ENCODE results near the gene SUCLG2. TPM values are rescaled to one million over a fixed set of nuclear protein-coding genes. Genes with fewer than 3 reads are reported as not detected.
"Not testable (repeated sequence)": the region's sequence is repeated elsewhere in the genome, so short reads cannot be mapped to it uniquely, and the experiment has no call there.

SUCLG2 gene
- total and polyA plus RNA-seq, 10 of the 15 experiments (the other 5 are each of a cell fraction or from before 2014, with no cell fraction given): 17.8 to 50.9 (median 37.2) TPM

- Histone ChIP-seq H3K4me1 (ENCODE audit: control insufficient read depth, insufficient read depth, low read length) (no peaks in the 10 kb centered on the region), H4K20me1 (ENCODE audit: control insufficient read depth, insufficient read depth) (no peaks in the 10 kb centered on the region), H3K9me3 (replicated peaks; ENCODE audit: control insufficient read depth, insufficient read depth, low read length) (no peaks in the 10 kb centered on the region), H3K79me2 (ENCODE audit: control insufficient read depth, insufficient read depth, low read length) (no peaks in the 10 kb centered on the region), H3K27me3 (replicated peaks in 1 of 2; ENCODE audit: control insufficient read depth in 2 of 2, insufficient read depth in 2 of 2, low read length in 1 of 2) (no peaks in the 10 kb centered on the region), H3K4me3 (no peak overlapping the region), H3K36me3 (ENCODE audit: control insufficient read depth in 2 of 2, insufficient read depth in 2 of 2, low read length in 1 of 2) (no peaks in the 10 kb centered on the region), H3K9ac (ENCODE audit: control insufficient read depth, insufficient read depth, low read length) (no peak overlapping the region), H3K4me2 (ENCODE audit: control insufficient read depth, insufficient read depth) (no peak overlapping the region), H2AFZ (ENCODE audit: control insufficient read depth, low read depth, low read length) (no peak overlapping the region), H3K27ac (ENCODE audit: control insufficient read depth, insufficient read depth) (no peak overlapping the region)
- no peak for TF ChIP-seq RELA (IDR thresholded peaks at IDR 0.05; ENCODE audit: borderline replicate concordance, partially characterized antibody)
- TF ChIP-seq, protein P1, sequence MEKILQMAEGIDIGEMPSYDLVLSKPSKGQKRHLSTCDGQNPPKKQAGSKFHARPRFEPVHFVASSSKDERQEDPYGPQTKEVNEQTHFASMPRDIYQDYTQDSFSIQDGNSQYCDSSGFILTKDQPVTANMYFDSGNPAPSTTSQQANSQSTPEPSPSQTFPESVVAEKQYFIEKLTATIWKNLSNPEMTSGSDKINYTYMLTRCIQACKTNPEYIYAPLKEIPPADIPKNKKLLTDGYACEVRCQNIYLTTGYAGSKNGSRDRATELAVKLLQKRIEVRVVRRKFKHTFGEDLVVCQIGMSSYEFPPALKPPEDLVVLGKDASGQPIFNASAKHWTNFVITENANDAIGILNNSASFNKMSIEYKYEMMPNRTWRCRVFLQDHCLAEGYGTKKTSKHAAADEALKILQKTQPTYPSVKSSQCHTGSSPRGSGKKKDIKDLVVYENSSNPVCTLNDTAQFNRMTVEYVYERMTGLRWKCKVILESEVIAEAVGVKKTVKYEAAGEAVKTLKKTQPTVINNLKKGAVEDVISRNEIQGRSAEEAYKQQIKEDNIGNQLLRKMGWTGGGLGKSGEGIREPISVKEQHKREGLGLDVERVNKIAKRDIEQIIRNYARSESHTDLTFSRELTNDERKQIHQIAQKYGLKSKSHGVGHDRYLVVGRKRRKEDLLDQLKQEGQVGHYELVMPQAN (conservative IDR thresholded peaks at IDR 0.05): no peak
- TF ChIP-seq SUZ12 (IDR thresholded peaks at IDR 0.05; ENCODE audit: unreplicated experiment): no peak
- no peak for TF ChIP-seq RAD51 (IDR thresholded peaks at IDR 0.05)
- TF ChIP-seq EZH2 (IDR thresholded peaks at IDR 0.05; ENCODE audit: borderline replicate concordance, control insufficient read depth, low read depth, low read length): no peak
- no peak for TF ChIP-seq PML (IDR thresholded peaks at IDR 0.05; ENCODE audit: low read length)
- TF ChIP-seq ETV6 (conservative IDR thresholded peaks at IDR 0.05 in 1 of 2, IDR thresholded peaks at IDR 0.05 in 1 of 2; ENCODE audit: borderline replicate concordance in 1 of 2, low read depth in 1 of 2): no peak
- no peak for TF ChIP-seq CUX1 (IDR thresholded peaks at IDR 0.05; ENCODE audit: insufficient replicate concordance, low read depth, low read length)
- TF ChIP-seq TCF7 (IDR thresholded peaks at IDR 0.05; ENCODE audit: borderline replicate concordance): no peak
- no peak for TF ChIP-seq TAF1 (IDR thresholded peaks at IDR 0.05; ENCODE audit: borderline replicate concordance, low read depth, low read length)
- no peak for DNase-seq (ENCODE audit: low read depth, low spot score)
- ChIA-PET RAD21 (ENCODE audit: unreplicated experiment) (no interaction called here), SMC1A (ENCODE audit: uncharacterized antibody, unreplicated experiment) (interaction anchor here (0.5 to 1.2 kb wide), 4 partner anchors 9 to 27 kb away, joined by 3 to 4 read pairs (median 3); no protein-coding TSS in a partner anchor), POLR2A (no interaction called here), CTCF (interaction anchor here (0.6 to 1.4 kb wide), 3 partner anchors 9 to 15 kb away, joined by 3 to 5 read pairs (median 3); no protein-coding TSS in a partner anchor)
- no peak for ATAC-seq
- WGBS (ENCODE audit: insufficient coverage, insufficient replicate concordance, low lambda C conversion rate, missing lambda C conversion rate): 99% methylated on average over 4 of the region's 4 CpGs
- intact Hi-C loops (cut with micrococcal nuclease; ENCODE audit: unreplicated experiment): no loop called here
- FAIRE-seq: no peak
- in situ Hi-C loops (cut with MboI): no loop called here
- BruUV-seq (replicated peaks): no TSS peak
Observed at GRCh38 chr3:67587301-67587700, 67.1 kb downstream of the SUCLG2 start.

DNA sequence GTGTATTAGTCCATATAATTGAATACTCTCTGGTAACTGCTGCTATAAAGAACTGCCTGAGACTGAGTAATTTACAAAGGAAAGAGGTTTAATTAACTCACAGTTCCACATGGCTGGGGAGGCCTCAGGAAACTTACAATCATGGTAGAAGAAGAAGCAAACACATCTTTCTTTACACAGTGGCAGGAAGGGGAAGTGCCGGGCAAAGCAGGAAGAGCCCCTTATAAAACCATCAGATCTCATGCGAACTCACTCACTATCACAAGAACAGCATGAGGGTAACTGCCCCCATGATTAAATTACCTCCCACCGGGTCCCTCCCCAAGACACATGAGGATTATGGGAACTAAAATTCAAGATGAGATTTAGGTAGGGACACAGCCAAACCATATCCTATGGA lies 69.8 kb downstream of the SUCLG2 start:
- CTCF ChIA-PET; H3K4me2 ChIP-seq (ENCODE audit: control insufficient read depth, insufficient read depth); FAIRE-seq; H3K4me3 ChIP-seq; RAD21 ChIA-PET (ENCODE audit: unreplicated experiment); H2AFZ ChIP-seq (ENCODE audit: control insufficient read depth, low read depth, low read length); in situ Hi-C loops (cut with MboI); BruUV-seq (replicated peaks); H3K9me3 ChIP-seq (replicated peaks; ENCODE audit: control insufficient read depth, insufficient read depth, low read length); ATAC-seq; DNase-seq (ENCODE audit: low read depth, low spot score); H3K27ac ChIP-seq (ENCODE audit: control insufficient read depth, insufficient read depth); H3K9ac ChIP-seq (ENCODE audit: control insufficient read depth, insufficient read depth, low read length); intact Hi-C loops (cut with micrococcal nuclease; ENCODE audit: unreplicated experiment); SMC1A ChIA-PET (ENCODE audit: uncharacterized antibody, unreplicated experiment); H3K36me3 ChIP-seq (ENCODE audit: control insufficient read depth in 2 of 2, insufficient read depth in 2 of 2, low read length in 1 of 2); H3K27me3 ChIP-seq (replicated peaks in 1 of 2; ENCODE audit: control insufficient read depth in 2 of 2, insufficient read depth in 2 of 2, low read length in 1 of 2); POLR2A ChIA-PET; H3K4me1 ChIP-seq (ENCODE audit: control insufficient read depth, insufficient read depth, low read length); H3K79me2 ChIP-seq (ENCODE audit: control insufficient read depth, insufficient read depth, low read length); H4K20me1 ChIP-seq (ENCODE audit: control insufficient read depth, insufficient read depth): not testable (repeated sequence)
- WGBS (ENCODE audit: insufficient coverage, insufficient replicate concordance, low lambda C conversion rate, missing lambda C conversion rate): 96% methylated on average over 3 of the region's 3 CpGs
